Fibroblast of skin of scalp (primary cell): ENCODE results near the gene BEND7.

Experiments used
- DNase-seq: peaks from one replicate; pipeline ENCODE4 v3.0.0-alpha.2; 2013

The BEND7 gene

GRCh38 chr10:13520194-13520593, 8.6 kb downstream of the BEND7 start:
- no peak for DNase-seq

GRCh38 chr10:13518076-13518692, 10.6 kb downstream of the BEND7 start:
- DNase-seq: no peak

GRCh38 chr10:13517675-13518074, 11.1 kb downstream of the BEND7 start:
- DNase-seq: no peak

GRCh38 chr10:13516176-13516575, 12.6 kb downstream of the BEND7 start:
- no peak for DNase-seq

- DNase-seq: no peak
These were observed 13.3 kb downstream of the BEND7 start for GRCh38 chr10:13515467-13515866.

GRCh38 chr10:13514296-13514695, 14.5 kb downstream of the BEND7 start:
- no peak for DNase-seq

- DNase-seq: peak; percentile 25
These were observed 16.2 kb downstream of the BEND7 start for GRCh38 chr10:13512564-13512963.

GRCh38 chr10:13511409-13511808, 17.4 kb downstream of the BEND7 start:
- no peak for DNase-seq

- no peak for DNase-seq
These were observed 23.6 kb downstream of the BEND7 start for GRCh38 chr10:13505052-13505680.

- peak; percentile 71 for DNase-seq
These were observed 24.9 kb downstream of the BEND7 start for GRCh38 chr10:13503745-13504463.

- DNase-seq: no peak
These were observed 26.4 kb downstream of the BEND7 start for GRCh38 chr10:13502380-13502779.

GRCh38 chr10:13500201-13500600, 28.6 kb downstream of the BEND7 start:
- no peak for DNase-seq

- no peak for DNase-seq
These were observed 29.7 kb downstream of the BEND7 start for GRCh38 chr10:13499150-13499549.

GRCh38 chr10:13496931-13497330, 31.9 kb downstream of the BEND7 start:
- DNase-seq: no peak

GRCh38 chr10:13496164-13496563, 32.6 kb downstream of the BEND7 start:
- DNase-seq: no peak

- DNase-seq: no peak
These were observed 36.2 kb downstream of the BEND7 start for GRCh38 chr10:13492493-13493180.

GRCh38 chr10:13491747-13492360, 37.0 kb downstream of the BEND7 start:
- no peak for DNase-seq

- no peak for DNase-seq
These were observed 38.3 kb downstream of the BEND7 start for GRCh38 chr10:13490503-13490902.

GRCh38 chr10:13489035-13489599, 39.7 kb downstream of the BEND7 start:
- DNase-seq: no peak

- no peak for DNase-seq
These were observed 43.2 kb downstream of the BEND7 start for GRCh38 chr10:13485623-13486022.

- DNase-seq: no peak
These were observed 44.9 kb downstream of the BEND7 start for GRCh38 chr10:13483951-13484350.

GRCh38 chr10:13483073-13483472, 45.7 kb downstream of the BEND7 start:
- DNase-seq: no peak

GRCh38 chr10:13481690-13482089, 47.1 kb downstream of the BEND7 start:
- no peak for DNase-seq
